Measurements from ENCODE around the gene PKIB.

The PKIB gene, protein sequence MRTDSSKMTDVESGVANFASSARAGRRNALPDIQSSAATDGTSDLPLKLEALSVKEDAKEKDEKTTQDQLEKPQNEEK

DNA sequence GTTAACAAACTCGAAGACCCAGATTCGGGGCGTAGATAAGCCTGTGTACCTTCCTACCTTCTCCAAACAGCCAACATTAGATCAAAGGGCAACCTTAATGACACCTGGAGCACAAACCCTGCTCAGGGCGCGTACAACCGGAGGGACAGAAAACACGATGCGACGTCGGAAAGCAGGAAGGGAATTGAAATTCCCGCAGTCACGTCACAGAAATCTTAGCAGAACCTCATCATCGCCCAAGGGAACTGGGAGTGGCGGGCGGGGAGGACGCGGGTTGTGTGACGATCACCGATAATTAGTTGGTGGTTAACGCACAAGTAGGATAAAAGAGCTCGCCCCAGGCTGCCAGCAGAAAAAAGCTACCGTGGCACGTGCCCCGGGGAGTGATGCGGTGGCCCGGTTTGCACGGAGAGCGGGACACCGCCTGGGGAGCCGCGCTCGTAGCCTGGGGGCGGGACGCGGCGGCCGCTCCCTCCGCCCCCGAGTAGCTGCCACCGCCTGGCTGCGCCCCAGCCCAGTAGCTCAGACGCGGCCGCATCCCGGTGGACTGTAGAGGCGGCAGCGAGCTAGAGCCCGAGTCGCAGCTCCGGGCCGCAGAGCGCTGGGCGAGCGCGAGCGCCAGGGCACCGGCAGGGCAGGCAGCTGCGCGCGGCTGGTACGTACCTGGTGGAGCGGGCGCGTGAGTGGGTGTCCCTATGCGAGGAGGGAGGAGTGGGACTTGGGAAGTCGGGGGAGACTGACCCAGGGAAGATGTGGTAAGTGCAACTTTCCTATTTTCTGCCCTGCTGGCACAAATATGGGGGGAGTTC lies at the start of gene PKIB:
PKIB (plus strand) TSS at position 525 of the 809 bp plus-strand sequence. CDS start 107,390 bp downstream, outside the sequence.
- DNase-seq (ENCODE audit: low read depth) = peak; percentile 62
- TF ChIP-seq, protein P1, sequence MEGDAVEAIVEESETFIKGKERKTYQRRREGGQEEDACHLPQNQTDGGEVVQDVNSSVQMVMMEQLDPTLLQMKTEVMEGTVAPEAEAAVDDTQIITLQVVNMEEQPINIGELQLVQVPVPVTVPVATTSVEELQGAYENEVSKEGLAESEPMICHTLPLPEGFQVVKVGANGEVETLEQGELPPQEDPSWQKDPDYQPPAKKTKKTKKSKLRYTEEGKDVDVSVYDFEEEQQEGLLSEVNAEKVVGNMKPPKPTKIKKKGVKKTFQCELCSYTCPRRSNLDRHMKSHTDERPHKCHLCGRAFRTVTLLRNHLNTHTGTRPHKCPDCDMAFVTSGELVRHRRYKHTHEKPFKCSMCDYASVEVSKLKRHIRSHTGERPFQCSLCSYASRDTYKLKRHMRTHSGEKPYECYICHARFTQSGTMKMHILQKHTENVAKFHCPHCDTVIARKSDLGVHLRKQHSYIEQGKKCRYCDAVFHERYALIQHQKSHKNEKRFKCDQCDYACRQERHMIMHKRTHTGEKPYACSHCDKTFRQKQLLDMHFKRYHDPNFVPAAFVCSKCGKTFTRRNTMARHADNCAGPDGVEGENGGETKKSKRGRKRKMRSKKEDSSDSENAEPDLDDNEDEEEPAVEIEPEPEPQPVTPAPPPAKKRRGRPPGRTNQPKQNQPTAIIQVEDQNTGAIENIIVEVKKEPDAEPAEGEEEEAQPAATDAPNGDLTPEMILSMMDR (IDR thresholded peaks at IDR 0.05; ENCODE audit: insufficient read depth, low read depth, low read length, missing control alignments) = no peak
- H3K4me3 ChIP-seq (ENCODE audit: low read depth, low read length) = peak within 1 kb of the TSS; percentile 37

DNA sequence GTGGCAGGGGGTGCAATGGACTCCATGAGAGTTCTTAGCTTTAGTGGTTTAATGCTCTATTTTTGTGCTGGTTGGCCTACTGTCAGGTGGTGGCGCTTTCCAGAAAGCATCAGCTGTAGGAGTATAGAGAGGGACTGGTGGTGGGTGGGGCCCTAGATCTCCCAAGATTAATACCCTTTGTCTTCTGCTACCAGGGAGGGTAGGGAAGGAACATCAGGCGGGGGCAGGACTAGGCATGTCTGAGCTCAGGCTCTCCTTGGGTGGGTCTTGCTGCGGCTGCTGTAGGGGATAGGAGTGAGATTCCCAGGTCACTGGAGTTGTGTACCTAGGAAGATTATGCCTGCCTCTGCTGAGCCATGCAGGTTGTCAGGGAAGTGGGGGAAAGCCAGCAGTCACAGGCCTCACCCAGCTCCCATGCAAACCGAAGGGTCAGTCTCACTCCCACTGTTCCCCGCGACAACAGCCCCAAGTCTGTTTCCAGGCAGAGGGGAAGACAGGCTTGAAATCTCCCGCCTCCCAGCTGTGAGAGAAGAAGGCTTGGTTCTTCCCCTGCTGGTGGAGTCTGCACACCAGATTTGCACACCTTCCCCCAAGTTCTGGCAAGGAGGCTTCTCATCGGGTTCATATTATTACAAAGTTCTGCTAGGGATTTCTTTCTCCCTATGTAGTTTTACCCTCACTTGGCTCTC lies 46.7 kb upstream of the PKIB start:
- no peak overlapping the region for H3K4me3 ChIP-seq (ENCODE audit: low read depth, low read length)
- TF ChIP-seq, protein P1 (IDR thresholded peaks at IDR 0.05; ENCODE audit: insufficient read depth, low read depth, low read length, missing control alignments) = no peak
- DNase-seq (ENCODE audit: low read depth) = no peak

DNA sequence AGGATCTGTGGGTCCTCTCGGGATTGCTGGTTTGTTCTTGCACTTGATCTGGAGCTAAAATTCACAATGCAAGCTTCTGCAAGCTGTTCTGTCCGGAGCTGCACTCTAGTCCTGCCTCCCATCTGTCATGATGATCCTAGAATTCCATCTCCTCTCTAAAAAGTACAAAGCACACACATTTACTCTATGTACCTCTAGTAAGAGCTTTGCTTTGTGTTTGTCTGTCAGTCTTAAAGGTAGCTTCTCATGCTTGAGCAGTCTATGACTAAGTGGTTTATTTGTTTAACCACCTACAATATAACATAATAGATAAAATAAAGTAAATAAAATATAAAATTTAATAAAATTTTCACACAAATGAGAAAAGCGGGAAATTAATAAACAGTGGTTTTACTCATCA lies 46.0 kb upstream of the PKIB start:
- DNase-seq (ENCODE audit: low read depth) = no peak
- TF ChIP-seq, protein P1 (IDR thresholded peaks at IDR 0.05; ENCODE audit: insufficient read depth, low read depth, low read length, missing control alignments) = no peak
- H3K4me3 ChIP-seq (ENCODE audit: low read depth, low read length) = no peak overlapping the region

DNA sequence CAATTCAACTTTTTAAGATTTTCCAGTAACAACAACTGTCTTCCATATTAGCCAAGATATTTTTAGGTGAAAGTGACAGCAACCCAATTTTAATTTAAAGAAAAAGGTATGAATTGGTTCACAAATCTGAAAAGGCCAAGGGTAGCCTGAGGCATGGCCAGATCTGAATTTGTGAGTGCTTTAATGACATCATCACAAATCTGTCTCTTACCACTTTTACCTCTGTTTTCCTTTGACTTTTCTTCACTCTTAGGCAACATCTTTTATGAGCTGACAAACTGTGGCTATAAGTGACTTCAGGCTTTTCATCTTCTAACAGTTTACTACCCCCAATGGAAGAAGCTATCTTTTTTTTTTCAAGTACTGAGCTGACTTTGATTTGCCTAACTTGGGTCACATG lies 44.5 kb upstream of the PKIB start:
- DNase-seq (ENCODE audit: low read depth) = no peak
- TF ChIP-seq, protein P1 (IDR thresholded peaks at IDR 0.05; ENCODE audit: insufficient read depth, low read depth, low read length, missing control alignments) = no peak
- no peak overlapping the region for H3K4me3 ChIP-seq (ENCODE audit: low read depth, low read length)

DNA sequence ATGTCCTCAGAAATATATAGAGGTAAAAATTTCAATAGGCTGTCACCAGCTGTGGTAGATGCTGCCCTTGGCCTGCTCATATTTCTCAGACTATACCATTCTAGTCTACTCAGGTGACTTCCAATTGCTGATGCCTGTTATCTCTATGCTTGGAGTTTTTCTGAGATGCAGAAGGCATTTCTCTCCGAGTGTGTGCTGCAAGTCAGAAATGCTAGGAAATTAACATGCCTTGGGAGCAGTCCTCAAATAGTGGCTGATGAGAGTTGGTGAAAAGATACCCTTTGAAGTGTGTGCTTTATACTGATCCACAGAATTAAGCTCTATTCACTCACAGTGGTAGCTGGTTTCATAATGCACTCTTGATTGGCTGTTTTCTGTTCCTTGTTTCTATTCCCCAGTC lies 43.2 kb upstream of the PKIB start:
- no peak overlapping the region for H3K4me3 ChIP-seq (ENCODE audit: low read depth, low read length)
- TF ChIP-seq, protein P1 (IDR thresholded peaks at IDR 0.05; ENCODE audit: insufficient read depth, low read depth, low read length, missing control alignments) = no peak
- DNase-seq (ENCODE audit: low read depth) = no peak

DNA sequence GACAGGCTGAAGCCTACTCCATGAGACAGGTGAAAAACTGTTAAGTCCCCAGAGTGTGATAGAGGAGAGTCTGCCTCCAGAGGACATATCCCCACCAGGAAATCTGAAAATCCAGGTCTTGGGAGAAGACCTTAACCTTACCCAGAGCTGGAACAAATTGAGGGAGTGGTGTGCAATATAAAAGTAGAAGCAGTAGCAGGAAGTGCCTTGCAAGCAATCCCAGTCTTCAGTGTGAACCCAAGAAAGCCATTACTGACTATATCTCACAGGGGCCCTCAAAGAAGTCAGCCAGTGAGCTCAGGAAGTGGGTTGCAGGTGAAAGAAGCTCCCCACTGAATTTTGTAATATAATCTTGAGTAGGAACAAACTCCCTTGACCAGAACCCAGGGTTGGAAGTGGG lies 41.9 kb upstream of the PKIB start:
- DNase-seq (ENCODE audit: low read depth) = no peak
- TF ChIP-seq, protein P1 (IDR thresholded peaks at IDR 0.05; ENCODE audit: insufficient read depth, low read depth, low read length, missing control alignments) = no peak
- no peak overlapping the region for H3K4me3 ChIP-seq (ENCODE audit: low read depth, low read length)
